Stimulated activated CD8-positive, alpha-beta memory T cell treated with anti-CD3 and anti-CD28 coated beads, Interleukin-15, amount 100 ng/mL, for 4 hours (primary cell): ENCODE results near the gene PRSS23.
"Not testable (repeated sequence)": the region's sequence is repeated elsewhere in the genome, so short reads cannot be mapped to it uniquely, and the experiment has no call there.

Experiments
- DNase-seq, 2 donors: peaks; one replicate each; pipeline ENCODE4 v3.0.0-alpha.2; 2020; ENCODE audit warnings: low read depth in 2 of 2

Gene PRSS23

GRCh38 chr11:86800076-86800959 is at the start of gene PRSS23:
TSS of gene PRSS23 (plus strand) at chr11:86800542. CDS start at chr11:86807644, 7,102 bp downstream.
- DNase-seq, result no peak

- no peak for DNase-seq
These were observed 46.9 kb upstream of the PRSS23 start for GRCh38 chr11:86753459-86753858.

GRCh38 chr11:86755146-86755545 is 45.2 kb upstream of the PRSS23 start:
- no peak for DNase-seq

- DNase-seq, result no peak
These were observed 42.2 kb upstream of the PRSS23 start for GRCh38 chr11:86758171-86758570.

- DNase-seq, result no peak
These were observed 39.8 kb upstream of the PRSS23 start for GRCh38 chr11:86760577-86760976.

- no peak for DNase-seq
These were observed 38.4 kb upstream of the PRSS23 start for GRCh38 chr11:86761978-86762377.

- no peak for DNase-seq
These were observed 35.1 kb upstream of the PRSS23 start for GRCh38 chr11:86765203-86765602.

- no peak for DNase-seq
These were observed 34.5 kb upstream of the PRSS23 start for GRCh38 chr11:86765878-86766277.

- no peak for DNase-seq
These were observed 31.1 kb upstream of the PRSS23 start for GRCh38 chr11:86769219-86769618.

- DNase-seq, result not testable (repeated sequence)
These were observed 29.8 kb upstream of the PRSS23 start for GRCh38 chr11:86770473-86771027.

GRCh38 chr11:86772999-86773398 is 27.3 kb upstream of the PRSS23 start:
- DNase-seq, result no peak

GRCh38 chr11:86773513-86774252 is 26.7 kb upstream of the PRSS23 start:
- DNase-seq, result no peak

GRCh38 chr11:86774417-86774816 is 25.9 kb upstream of the PRSS23 start:
- DNase-seq, result no peak

- DNase-seq, result no peak
These were observed 25.0 kb upstream of the PRSS23 start for GRCh38 chr11:86775361-86775760.

GRCh38 chr11:86781546-86781945 is 18.8 kb upstream of the PRSS23 start:
- DNase-seq, result no peak

- no peak for DNase-seq
These were observed 17.6 kb upstream of the PRSS23 start for GRCh38 chr11:86782742-86783141.

- no peak for DNase-seq
These were observed 16.7 kb upstream of the PRSS23 start for GRCh38 chr11:86783661-86784060.

GRCh38 chr11:86784241-86784681 is 16.1 kb upstream of the PRSS23 start:
- no peak for DNase-seq

- DNase-seq, result no peak
These were observed 14.8 kb upstream of the PRSS23 start for GRCh38 chr11:86785576-86785975.

- no peak for DNase-seq
These were observed 13.3 kb upstream of the PRSS23 start for GRCh38 chr11:86787018-86787536.

- DNase-seq, result no peak
These were observed 12.7 kb upstream of the PRSS23 start for GRCh38 chr11:86787656-86788055.

GRCh38 chr11:86790195-86790725 is 10.1 kb upstream of the PRSS23 start:
- DNase-seq, result no peak
